NCI-H1694 treated with DMSO at 0.1 percent for 48 hours (cell line): ENCODE results near the gene EN2.
"Not testable (repeated sequence)": the region's sequence is repeated elsewhere in the genome, so short reads cannot be mapped to it uniquely, and the experiment has no call there.

ENCODE experiments used
- DNase-seq: peaks from one replicate; lab custom pipeline; 2025; lab: John Stamatoyannopoulos, UW

EN2 gene

DNA sequence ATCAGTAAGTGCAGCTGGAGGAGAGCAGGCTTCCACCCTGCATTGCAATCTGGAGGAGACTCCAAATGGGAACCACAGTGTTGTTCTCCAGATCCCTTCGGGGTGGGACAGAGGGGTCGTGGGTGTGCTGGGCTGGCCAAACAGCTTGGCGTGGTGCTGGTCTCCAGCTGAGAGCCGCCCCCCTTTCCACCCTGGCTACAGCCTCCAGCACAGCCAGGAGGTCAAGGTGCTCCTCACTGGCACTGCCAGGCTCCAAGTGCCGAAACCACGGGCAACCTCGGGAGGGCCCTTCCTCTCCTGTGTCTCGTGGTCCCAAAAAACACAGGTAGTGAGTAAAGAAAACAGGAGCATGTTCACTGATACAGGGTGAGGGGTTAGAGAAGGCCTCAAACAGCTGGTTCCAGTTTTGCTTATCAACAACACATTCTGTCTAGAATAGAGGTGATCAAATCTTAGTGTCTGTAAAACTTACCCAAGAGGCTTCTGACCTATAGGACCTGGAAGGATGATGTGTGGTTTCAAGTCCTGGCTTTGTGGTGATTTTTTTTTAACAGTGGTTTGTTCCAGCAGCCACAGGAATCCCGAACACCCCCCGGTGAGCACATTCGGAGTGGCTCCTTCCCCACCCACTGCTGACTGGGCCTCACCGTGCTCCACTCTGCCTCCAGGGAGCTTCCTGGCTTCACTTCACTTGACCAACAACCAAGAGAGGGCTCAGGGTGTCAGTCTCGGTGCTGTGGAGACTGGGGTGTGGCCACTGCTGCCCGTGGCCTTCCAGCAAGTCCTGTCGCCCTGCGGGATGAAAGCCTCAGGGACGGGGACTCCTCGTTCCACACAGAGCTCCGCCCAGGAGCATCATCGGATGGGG lies 31.2 kb upstream of the EN2 start:
- no peak for DNase-seq

DNA sequence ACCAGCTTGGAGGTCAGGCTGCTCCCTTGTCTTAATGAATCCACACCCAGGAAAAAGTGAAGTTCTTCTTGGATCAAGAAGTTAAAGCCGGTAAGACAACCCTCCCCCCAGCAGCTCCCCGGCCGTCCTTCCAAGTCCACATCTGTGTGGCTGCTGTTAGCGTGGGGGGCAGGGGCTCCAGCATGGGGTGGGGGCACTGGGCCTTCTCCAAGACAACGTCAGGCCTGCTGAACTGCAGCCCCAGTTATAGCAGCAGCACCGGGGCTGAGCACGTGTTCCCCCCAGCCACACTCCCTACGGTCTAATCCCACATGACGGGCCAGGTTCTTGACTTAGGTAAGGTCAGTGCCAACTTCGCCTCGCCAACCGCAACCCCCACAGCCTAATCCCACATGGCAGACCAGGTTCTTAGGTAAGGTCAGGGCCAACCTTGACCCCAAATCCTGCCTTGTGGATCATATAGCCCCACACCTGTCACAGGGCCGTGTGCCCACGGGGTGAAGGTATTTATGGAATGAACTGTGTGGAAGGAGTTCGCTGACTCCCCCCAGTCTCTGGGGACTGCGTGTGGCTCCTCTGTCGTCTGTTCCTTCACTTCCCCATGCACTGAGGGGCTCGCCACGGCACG lies 30.4 kb upstream of the EN2 start:
- no peak for DNase-seq

DNA sequence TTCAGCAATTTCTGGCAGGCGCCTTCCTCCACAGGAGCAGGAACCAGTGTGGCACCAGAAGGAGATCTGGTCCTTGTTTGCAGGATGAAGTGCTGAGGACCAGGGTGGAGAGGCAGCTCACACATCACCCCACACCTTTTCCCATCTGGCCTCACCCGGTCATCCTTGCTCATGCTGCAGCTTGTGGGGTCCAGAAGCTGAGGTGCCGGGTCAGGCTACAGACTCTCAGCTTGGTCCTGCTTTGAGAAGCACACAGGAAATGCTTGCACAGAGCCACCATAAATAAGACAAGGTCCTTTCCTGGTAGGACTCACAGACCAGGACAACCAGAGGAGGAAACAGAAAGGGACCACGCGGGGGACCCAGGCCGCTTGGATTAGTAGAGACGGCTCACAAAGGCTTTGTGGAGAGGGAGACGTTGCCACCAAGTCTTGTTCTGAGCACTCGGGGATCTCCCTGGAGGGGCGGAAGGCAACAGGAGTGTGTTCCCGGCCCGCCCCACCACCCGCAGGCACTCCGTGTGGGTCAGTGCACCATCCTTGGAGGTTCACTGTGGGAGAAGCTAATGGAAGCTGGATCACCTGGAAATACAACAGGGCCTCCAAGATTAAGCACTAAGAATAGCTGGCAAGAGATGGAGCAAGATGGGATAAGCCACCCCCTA lies 29.6 kb upstream of the EN2 start:
- DNase-seq: no peak

DNA sequence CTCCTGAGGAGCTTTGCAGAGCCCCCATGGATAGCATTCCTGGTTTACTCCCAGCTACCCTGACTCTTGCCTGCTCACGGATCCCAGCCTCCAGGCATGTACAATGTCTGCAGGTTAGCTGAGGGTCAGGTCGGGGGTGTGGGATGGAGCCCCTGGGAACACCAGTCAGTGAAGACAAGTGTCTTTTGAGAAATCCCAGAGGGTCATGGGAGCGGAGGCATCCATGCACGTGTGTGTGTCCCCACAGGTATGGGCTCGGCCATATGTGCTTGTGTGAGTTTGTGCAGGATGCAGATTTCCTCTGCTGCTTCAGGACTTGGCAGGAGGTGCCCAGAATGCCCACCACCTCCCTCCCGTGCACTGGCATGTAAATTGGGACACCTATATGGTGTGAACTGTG lies 28.3 kb upstream of the EN2 start:
- no peak for DNase-seq

DNA sequence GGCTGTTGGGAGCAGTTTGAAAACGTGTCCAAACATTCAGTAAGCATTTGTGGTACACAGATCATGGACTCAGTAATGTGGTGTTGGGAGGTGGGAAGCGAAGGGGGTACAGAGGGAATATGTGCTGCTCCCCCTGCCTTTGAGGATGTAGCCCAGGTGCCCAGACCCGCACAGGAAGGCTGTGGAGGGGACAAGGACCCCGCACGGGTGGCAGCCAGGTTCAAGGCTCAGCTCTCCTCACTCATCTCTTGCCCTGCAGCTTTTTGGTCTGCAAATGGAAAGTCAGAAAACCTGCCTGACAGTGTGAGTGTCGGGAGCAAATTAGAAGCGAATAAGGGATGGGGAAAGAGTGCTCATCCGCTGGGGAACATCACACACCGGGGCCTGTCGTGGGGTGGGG lies 27.3 kb upstream of the EN2 start:
- DNase-seq: no peak

DNA sequence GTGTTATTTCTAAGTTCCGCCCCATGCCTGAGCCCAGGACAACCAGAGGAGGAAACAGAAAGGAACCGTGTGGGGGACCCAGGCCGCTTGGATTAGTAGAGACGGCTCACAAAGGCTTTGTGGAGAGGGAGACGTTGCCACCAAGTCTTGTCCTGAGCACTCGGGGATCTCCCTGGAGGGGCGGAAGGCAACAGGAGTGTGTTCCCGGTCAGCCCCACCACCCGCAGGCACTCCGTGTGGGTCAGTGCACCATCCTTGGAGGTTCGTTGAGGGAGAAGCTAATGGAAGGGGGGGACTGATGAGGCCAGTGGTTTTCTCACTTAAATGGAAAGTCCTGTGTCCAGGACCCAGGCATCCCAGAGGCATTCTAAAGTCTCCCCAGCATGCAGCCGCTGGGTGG lies 26.7 kb upstream of the EN2 start:
- DNase-seq: no peak

DNA sequence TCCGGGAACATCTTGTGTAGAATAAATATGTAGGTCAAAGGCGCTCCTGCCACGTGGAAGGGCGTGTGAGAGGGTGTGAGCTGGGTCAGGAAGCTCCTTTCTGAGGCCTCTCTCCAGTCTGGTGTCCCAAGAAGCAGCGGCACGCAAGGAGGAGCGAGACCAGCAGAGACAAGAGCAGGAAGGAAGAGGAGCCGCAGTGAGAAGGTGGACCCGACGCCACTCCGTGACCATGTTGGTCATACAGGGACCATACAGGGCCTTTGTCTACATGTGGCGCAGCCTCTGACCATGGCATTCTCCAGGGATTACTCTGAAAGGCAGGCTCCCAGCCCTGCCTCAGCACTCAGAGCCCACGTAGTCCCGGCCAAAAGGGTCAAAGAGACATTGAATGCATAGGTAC lies 26.2 kb upstream of the EN2 start:
- DNase-seq: no peak

DNA sequence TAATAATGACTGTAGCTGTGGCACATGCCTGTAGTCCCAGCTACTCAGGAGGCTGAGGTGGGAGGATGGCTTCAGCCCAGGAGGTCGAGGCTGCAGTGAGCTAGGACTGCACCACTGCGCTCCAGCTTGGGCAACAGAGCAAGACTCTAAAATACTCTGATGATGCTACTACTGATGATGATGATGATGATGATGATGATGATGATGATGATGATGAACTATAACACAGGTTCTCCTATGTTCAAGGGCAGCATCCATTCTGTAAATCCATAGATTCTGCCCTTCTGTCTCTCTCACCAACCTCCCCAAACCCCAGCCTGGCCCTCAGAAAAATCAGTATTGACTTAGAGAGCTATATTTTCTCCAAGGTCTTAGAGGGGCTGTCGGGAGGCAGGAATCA lies 22.8 kb upstream of the EN2 start:
- DNase-seq: no peak

DNA sequence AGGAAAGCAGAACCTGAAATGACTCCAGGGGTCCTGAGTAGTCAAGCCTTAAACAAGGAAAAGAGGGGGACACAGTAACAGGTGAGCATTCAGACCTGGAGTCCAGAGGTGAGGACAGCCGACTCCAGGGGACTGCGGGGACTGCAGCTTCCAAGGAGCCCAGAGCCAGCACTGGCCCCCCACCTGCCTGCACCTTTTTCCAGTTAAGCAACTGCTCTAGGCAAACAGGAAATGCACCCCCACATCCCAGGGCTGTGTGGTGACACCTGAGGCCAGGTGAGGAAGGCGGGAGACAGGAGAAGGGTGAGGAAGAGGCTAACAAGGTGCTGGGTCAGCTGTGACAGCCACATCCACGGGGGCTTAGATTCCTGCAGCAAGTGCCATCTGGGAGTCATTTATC lies 20.1 kb upstream of the EN2 start:
- DNase-seq: no peak

DNA sequence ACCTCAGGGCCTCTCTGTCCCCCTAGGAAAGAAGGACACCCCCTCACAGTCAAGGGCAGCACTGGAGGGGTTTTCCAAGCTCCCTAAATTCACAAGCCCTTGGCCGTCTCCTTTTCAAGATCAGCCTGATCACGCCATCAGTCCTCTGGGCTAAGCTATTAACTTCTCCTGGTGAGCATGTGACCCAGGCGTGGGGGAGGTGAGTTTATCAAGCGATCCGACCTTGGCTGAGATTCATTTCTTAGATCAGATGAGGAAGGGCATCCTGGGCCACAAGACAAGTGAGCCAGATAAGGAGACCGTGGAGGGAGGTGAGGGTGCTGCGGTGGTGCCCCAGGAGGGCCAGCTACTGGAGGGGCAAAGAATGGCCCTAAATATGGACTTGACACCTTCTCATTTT lies 19.2 kb upstream of the EN2 start:
- no peak for DNase-seq

DNA sequence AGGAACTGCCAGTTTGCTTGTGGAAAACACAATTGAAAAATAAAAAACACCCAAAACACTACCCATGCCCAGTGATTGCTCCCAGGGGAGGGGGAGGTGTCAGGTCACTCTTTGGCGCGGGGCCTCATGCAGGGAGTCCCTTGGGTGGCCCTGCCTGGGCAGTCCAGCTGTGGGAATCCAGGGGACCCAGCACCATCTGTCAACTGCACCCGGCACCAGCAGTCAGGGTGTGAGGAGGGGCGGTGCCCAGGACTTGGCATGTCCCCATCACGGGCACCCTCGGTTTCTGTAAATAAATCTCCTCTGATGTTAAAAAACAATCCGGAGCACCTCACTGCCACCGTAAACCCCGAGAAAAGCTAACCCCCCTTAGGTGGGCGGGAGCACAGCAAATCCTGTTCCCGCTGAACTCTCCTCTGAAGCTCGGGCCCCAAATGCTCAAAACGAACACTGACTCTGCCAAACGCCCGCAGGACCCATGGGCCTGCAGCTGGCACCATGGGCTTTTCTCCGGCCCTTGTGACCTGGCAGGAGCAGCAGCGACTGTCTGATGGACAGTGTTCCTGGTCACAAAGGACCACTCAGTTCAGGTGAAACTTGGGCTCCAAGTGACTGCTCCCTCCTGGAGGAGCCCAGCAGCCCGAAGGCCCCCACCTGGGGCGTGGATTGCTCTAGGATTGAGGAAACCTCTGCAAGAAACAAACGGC lies 18.5 kb upstream of the EN2 start:
- no peak for DNase-seq

DNA sequence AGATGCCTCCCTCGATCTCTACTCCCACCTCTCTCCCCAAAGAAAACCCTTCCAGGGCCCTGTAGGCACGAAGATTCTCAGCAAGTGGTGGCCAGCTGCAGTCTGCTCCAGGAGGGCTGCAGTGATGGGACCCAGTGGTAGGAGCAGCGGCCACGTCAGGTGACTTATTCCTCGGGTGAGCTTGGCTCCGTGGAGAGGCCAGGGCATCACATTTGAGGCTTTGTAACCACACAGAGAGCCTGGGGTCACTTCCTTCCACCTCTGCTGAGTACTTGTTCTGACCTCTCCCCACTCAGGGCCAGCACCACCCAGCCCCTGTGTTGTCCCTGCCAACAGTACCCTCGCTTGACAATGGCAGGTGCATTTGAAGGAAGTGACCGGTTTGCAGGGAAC lies 17.9 kb upstream of the EN2 start:
- DNase-seq: no peak

DNA sequence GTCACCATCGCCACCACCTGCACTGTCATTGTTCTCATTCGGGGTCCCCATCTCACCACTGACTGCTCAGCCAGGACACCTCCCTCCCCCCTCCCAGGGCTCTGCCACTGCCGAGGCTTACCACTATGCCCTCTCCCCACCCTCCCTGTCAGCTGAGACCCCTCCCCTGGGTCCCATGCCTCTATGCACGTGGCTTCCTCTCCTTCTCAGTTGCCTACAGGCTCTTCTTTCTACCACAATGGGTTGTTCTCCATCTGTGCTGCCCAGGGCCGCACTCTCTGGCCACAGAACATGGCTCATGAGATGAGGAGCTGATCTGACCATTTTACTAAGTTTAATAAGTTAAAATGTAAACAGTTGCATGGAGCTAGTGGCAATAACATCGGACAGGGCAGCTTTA lies 16.1 kb upstream of the EN2 start:
- no peak for DNase-seq

DNA sequence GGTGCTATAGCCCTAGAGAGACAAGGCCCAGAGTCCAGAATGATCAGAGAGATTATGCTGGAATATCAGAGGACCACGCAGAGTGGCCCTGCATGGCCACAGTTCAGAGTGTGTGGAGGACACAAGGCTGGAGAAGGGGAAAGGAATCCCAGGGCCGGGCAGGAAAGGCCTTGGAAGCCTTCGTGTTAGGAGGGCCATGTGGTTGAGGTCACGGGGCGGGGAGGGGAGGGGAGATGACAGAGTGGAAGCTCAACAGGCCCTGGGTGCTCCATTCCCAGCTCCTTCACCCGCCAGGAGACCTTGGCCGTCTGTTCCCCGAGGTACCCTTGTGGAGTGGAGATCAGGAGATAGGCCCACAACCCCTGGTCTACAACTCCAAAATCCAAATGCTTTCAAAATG lies 13.2 kb upstream of the EN2 start:
- no peak for DNase-seq

DNA sequence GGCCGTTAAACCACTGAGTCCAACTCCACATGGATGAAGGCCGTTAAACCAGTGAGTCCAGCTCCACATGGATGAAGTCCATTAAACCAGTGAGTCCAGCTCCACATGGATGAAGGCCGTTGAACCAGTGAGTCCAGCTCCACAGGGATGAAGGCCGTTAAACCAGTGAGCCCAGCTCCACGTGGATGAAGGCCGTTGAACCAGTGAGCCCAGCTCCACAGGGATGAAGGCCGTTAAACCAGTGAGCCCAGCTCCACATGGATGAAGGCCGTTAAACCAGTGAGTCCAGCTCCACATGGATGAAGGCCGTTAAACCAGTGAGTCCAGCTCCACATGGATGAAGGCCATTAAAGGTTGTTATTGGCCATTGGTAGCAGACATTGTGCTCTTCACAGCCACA lies 12.3 kb upstream of the EN2 start:
- not testable (repeated sequence) for DNase-seq

DNA sequence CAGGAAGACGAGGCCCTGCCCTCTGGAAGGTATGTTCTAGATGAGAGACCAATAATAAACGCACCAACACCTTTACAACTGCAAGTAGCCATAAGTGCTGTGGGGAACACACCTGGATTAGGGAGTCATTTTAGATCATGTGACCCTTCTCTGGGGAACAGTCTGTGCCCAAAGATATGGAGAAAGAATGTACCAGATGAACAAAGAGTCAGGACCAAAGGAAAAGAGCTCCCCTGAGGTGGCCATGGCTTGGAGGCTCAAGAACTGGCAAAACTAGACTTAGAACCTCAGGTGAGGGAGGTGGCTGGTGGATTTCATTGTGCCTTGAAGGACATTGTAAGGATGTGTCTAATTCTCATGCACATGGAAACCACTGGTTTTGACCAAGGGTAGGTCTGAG lies 10.3 kb upstream of the EN2 start:
- DNase-seq: no peak

DNA sequence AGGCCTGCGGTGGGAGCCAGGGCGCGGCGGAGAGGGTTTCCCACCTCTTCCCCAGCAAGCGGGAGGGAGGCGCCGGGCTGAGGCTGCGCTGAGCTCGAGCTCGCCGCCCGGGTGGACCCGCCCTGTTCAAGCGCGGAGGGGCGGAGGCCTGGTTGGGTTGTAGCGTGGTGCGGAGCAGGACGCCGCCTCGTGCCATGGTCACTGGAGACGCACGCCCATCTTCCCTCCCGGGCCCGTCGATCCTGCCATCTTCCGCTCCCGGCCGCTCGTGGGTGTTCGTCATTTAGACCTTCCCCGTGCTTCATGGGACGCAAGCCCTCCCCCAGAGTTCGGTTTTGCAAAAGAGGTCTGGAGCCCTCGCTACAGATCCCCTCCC lies 9.3 kb upstream of the EN2 start:
- DNase-seq: no peak

DNA sequence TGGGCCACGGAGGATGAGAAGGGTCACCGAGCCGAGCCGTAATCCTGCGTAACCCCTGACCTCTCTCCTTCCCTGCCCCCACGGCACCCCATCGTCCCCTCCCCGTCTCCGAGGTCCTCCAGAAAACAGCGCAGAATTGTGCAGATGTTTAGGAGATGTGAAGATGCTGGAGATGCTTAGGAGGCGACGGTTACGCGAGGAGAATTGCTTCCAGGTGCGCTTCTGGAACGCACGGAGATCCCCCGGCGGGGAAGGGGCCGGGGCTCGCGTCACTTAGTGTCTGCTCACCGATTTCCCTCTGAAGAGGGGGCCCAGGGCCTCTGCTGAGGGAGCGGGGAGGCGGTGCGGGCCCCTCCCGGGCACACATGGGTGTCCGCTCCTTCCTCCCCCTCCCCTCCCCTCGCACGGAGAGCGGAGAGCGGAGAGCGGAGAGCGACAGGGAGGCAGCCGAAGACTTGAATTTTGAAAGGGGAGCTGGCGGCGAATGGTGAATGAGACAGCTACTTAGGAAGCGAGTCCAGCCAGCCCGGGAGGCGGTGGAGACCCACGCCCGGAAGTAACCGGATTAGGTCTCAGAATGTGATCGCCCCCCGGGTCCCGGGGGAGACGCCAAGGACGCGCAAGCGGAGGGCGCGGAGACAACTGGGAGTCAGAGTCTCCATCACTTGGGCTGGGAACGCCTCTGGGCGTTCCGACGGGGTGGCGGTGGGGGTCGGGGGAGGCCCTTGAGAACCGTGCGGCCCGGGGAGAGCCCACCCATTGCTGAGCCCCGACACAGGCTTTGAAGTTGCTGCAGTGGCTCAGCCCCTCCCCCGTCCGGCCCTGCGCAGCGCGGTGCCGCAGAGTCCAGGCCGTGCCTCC lies 8.7 kb upstream of the EN2 start:
- DNase-seq: no peak

DNA sequence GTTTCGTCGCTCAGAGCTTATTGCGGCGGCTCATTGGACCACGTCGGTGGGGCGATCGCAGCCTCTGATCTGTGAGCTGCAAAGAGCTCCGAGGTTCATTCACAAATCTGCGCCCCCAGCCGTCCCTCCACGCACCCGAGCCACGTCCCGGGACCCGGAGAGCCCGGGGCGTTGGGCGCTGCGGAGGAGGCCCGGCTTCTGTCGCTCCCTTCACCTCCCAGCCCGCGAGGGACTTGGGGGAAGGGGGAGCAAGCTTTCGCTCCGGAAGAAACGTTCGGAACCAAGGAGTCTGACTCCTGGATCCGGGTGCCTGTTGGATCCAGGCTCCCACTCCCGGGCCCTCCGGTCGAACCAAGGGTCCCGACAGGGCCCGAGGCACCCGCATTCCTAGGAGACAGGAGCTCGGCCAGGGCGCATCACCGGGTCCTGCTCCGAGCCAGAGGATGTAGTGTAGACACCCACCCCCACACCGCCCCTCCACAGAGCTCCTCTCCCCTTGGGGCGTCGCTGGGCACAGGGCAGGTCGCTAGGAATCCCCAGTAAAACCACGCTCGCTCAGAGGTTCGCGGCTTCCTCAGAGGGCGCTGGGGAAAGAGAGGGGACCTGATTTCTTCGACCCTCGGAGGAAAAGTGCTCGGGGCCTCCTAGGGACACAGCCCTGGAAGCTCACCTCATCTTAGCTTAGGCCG lies 7.9 kb upstream of the EN2 start:
- no peak for DNase-seq

DNA sequence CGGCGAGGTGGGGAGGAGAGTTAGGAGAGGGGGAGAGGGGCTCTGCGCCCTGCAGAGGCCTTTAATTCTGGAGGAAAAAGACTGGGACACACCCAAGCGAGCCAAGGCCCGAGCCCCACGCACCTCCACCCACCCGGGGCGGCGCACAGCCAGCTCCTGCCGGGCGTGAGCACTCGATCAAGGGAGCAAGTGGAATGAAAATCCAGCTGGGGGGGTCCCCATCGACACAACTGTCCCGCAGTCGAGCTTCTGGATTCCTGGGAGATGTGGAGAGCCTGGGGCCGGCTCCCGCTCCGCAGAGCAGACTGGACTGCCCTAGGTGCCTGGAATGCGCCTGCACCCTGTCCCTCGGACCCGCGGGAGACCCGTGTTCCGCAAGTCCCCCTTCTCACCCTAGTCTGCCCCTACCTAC lies 7.4 kb upstream of the EN2 start:
- DNase-seq: no peak
